K562 (cell line): ENCODE results near the gene NTRK3. TPM values are rescaled to one million over a fixed set of nuclear protein-coding genes. Genes with fewer than 3 reads are reported as not detected.

Source experiments
- ATAC-seq: fragments of 200-7000 bp; cut with Tn5 transposase; 3 replicates; pipeline ENCODE4 v1.9.1; 2020; ENCODE audit warnings: moderate library complexity
- BruUV-seq: library from RNA; stranded (reverse); fragments of 400-500 nt; replicated peaks from 2 replicates; lab custom pipeline; 2021; lab: Mats Ljungman, UMichigan
- CTCF ChIA-PET: fragments of 300-600 bp; formaldehyde crosslinking; extraction: SDS; loops from one replicate; lab custom pipeline; 2021; ENCODE audit warnings: low intra/inter-chr PET ratio; lab: Yijun Ruan, JAX
- POLR2A ChIA-PET: fragments of 300-600, 350-650 bp; sonication (Branson Sonifier 250); formaldehyde crosslinking; extraction: SDS; loops from one replicate; lab custom pipeline; 2021; ENCODE audit warnings: antibody characterized with exemption, inconsistent platforms; lab: Yijun Ruan, JAX
- DNase-seq, 4 experiments: peaks; one replicate each; pipeline versions ENCODE4 v3.0.0 to v3.0.0-alpha.2; 2011 to 2018; ENCODE audit warnings: low spot score in 3 of 4, mixed read lengths in 3 of 4; ENCODE audit errors: extremely low read depth in 1 of 4
- FAIRE-seq: peaks from 2 replicates; lab custom pipeline; 2011; peaks lifted over from hg19 to GRCh38; lab: Jason Lieb, UNC
- H2AFZ ChIP-seq: 2 replicates; pipeline ENCODE4 v1.6.0; 2011; ENCODE audit warnings: low read depth, low read length, control low read depth, inconsistent platforms
- H3K27ac ChIP-seq: fragments of 200-600 bp; 3 replicates; pipeline ENCODE4 v1.8.0; 2011; ENCODE audit warnings: low read depth, mild to moderate bottlenecking, control low read depth, inconsistent platforms, low read length, moderate library complexity, mixed read lengths; ENCODE audit errors: extremely low read depth
- H3K27me3 ChIP-seq, 2 experiments: fragments of 300-600 bp in 1 of 2; 2 replicates in 1 of 2; 3 replicates in 1 of 2; pipeline versions ENCODE4 v1.6.0 to v1.8.0; 2011; ENCODE audit warnings: inconsistent platforms in 2 of 2, low read length in 2 of 2, mild to moderate bottlenecking in 1 of 2, mixed read lengths in 1 of 2, moderate library complexity in 1 of 2; ENCODE audit not compliant: control insufficient read depth in 2 of 2, insufficient read depth in 2 of 2
- H3K36me3 ChIP-seq: fragments of 300-600 bp; 3 replicates; pipeline ENCODE4 v1.8.0; 2011; ENCODE audit warnings: mild to moderate bottlenecking, low read length, inconsistent platforms; ENCODE audit not compliant: control insufficient read depth, insufficient read depth
- H3K4me1 ChIP-seq, 2 experiments: fragments of 200-600 bp in 1 of 2; replicated peaks in 1 of 2; 2 replicates in 1 of 2; 3 replicates in 1 of 2; pipeline versions ENCODE4 v1.5.1 to v1.8.0; 2011; ENCODE audit warnings: inconsistent platforms in 2 of 2, low read length in 2 of 2, mild to moderate bottlenecking in 1 of 2, mixed read lengths in 1 of 2, moderate library complexity in 1 of 2; ENCODE audit not compliant: control insufficient read depth in 2 of 2, insufficient read depth in 2 of 2
- H3K4me2 ChIP-seq: 2 replicates; pipeline ENCODE4 v1.6.1; 2011; ENCODE audit warnings: low read length, control low read depth, inconsistent platforms, mixed read lengths; ENCODE audit not compliant: insufficient read depth
- H3K4me3 ChIP-seq: fragments of 200-600 bp; sonication (generic), shearing (Covaris generic); 2 replicates; pipeline ENCODE4 v1.5.1; 2016; ENCODE audit warnings: control low read depth, inconsistent platforms
- H3K79me2 ChIP-seq: fragments of 200-600 bp; 3 replicates; pipeline ENCODE4 v1.8.0; 2011; ENCODE audit warnings: low read length, inconsistent platforms; ENCODE audit not compliant: control insufficient read depth, insufficient read depth
- H3K9ac ChIP-seq, 2 experiments: 2 replicates each; pipeline versions ENCODE4 v1.6.0 to v1.6.1; 2011; ENCODE audit warnings: low read depth in 2 of 2, low read length in 2 of 2, control low read depth in 1 of 2, inconsistent platforms in 1 of 2, mild to moderate bottlenecking in 1 of 2, mixed read lengths in 1 of 2; ENCODE audit not compliant: insufficient read depth in 1 of 2
- H3K9me1 ChIP-seq: one replicate; pipeline ENCODE4 v1.6.0; 2011; ENCODE audit warnings: inconsistent platforms, mild to moderate bottlenecking, low read length, moderate library complexity; ENCODE audit not compliant: control insufficient read depth, insufficient read depth
- H3K9me3 ChIP-seq: replicated peaks from 2 replicates; pipeline ENCODE4 v1.5.1; 2011; ENCODE audit warnings: low read depth, low read length, inconsistent platforms; ENCODE audit not compliant: control insufficient read depth, insufficient read depth
- H4K20me1 ChIP-seq: replicated peaks from 2 replicates; pipeline ENCODE4 v1.6.1; 2011; ENCODE audit warnings: low read length, inconsistent platforms, mixed read lengths; ENCODE audit not compliant: control insufficient read depth, insufficient read depth
- CCAR2 ChIP-seq: fragments of 200-400 bp; formaldehyde crosslinking; IDR thresholded peaks from 2 replicates; pipeline ENCODE4 v1.6.1; 2017; ENCODE audit warnings: mild to moderate bottlenecking, low read depth, low read length
- CREB5 ChIP-seq: fragments of 250-450 bp; sonication (Bioruptor Pico); IDR thresholded peaks from 2 replicates; pipeline ENCODE4 v1.5.0; 2020; ENCODE audit warnings: mild to moderate bottlenecking
- GMEB1 ChIP-seq: fragments of 250-450 bp; sonication (Bioruptor Pico); IDR thresholded peaks from 2 replicates; pipeline ENCODE4 v1.4.0; 2020; ENCODE audit warnings: mild to moderate bottlenecking
- PHTF2 ChIP-seq: fragments of 250-450 bp; sonication (Bioruptor Pico); IDR thresholded peaks from 2 replicates; pipeline ENCODE4 v1.5.0; 2021; ENCODE audit warnings: mild to moderate bottlenecking
- POLR2G ChIP-seq: fragments of 200-400 bp; formaldehyde crosslinking; IDR thresholded peaks from 2 replicates; pipeline ENCODE4 v1.6.1; 2017; ENCODE audit warnings: low read depth, mild to moderate bottlenecking, antibody characterized with exemption, low read length, moderate library complexity
- RAD21 ChIP-seq, 2 experiments: fragments of 250-450 bp in 1 of 2; fragments of 450-650 bp in 1 of 2; sonication (Bioruptor Pico) in 1 of 2; formaldehyde crosslinking in 1 of 2; IDR thresholded peaks in 1 of 2; conservative IDR thresholded peaks in 1 of 2; 2 replicates each; pipeline versions ENCODE4 v1.4.0 to v1.8.0; 2020 to 2022; ENCODE audit warnings: mild to moderate bottlenecking in 2 of 2, moderate library complexity in 1 of 2
- RERE ChIP-seq: sonication (generic); formaldehyde crosslinking; IDR thresholded peaks from 2 replicates; pipeline ENCODE4 v1.8.0; 2023; ENCODE audit warnings: missing genetic modification reagents, mild to moderate bottlenecking, borderline replicate concordance
- RUNX1 ChIP-seq: sonication (generic); IDR thresholded peaks from 2 replicates; pipeline ENCODE4 v1.6.1; 2016; ENCODE audit warnings: antibody characterized with exemption, low read depth
- XRCC3 ChIP-seq: fragments of 450-650 bp; IDR thresholded peaks from 2 replicates; pipeline ENCODE4 v1.6.1; 2017; ENCODE audit warnings: mild to moderate bottlenecking, moderate library complexity
- XRCC5 ChIP-seq: fragments of 200-400 bp; formaldehyde crosslinking; IDR thresholded peaks from 2 replicates; pipeline ENCODE4 v1.6.1; 2017; ENCODE audit warnings: low read depth, mild to moderate bottlenecking, low read length
- ZBTB17 ChIP-seq: fragments of 450-650 bp; formaldehyde crosslinking; IDR thresholded peaks from 2 replicates; pipeline ENCODE4 v1.4.0; 2020; ENCODE audit warnings: mild to moderate bottlenecking
- ZNF143 ChIP-seq: sonication (generic); formaldehyde crosslinking; IDR thresholded peaks from 2 replicates; pipeline ENCODE4 v1.9.0; 2022; ENCODE audit warnings: mild to moderate bottlenecking, missing genetic modification reagents
- WGBS: fragments of 100-300 bp; shearing (Covaris generic); methylation state at CpG from one replicate; pipeline ENCODE4 v1.1.6; 2016; ENCODE audit warnings: low coverage, mixed read lengths; ENCODE audit not compliant: insufficient coverage; ENCODE audit errors: missing lambda C conversion rate; 5-methylcytosine and 5-hydroxymethylcytosine counted together
- in situ Hi-C: fragments of 300-500 bp; cut with MboI; formaldehyde crosslinking; loops from 4 replicates; pipeline ENCODE4 v1.15.0; 2018; ENCODE audit warnings: inconsistent platforms, mixed read lengths
- intact Hi-C: fragments of 100-400 bp; cut with micrococcal nuclease; formaldehyde crosslinking; loops from 2 replicates; pipeline ENCODE4 v1.14.2; 2022
- polyA plus RNA-seq, 8 experiments: library from polyadenylated mRNA; depleted of rRNA in 4 of 8; stranded (reverse) in 5 of 8; unstranded in 3 of 8; fragments of >200 nt; fragmentation: Nextera tagmentation in 2 of 8; fragmentation: Illumina TruSeq in 1 of 8; extraction: Ambion mirVana in 2 of 8; extraction: Trizol in 1 of 8; gene quantifications; 2 replicates each; pipeline versions ENCODE4 v1.2.1 to v1.2.3, GENCODE V29; 2011 to 2014; ENCODE audit warnings: inconsistent platforms in 1 of 8, missing spikeins in 1 of 8
- total RNA-seq, 7 experiments: library from RNA; depleted of rRNA in 6 of 7; stranded (reverse); fragments of >200 nt in 6 of 7; fragmentation: Illumina TruSeq in 2 of 7; extraction: Trizol in 2 of 7; gene quantifications; 2 replicates each; pipeline versions ENCODE4 v1.2.1 to v1.2.3, GENCODE V29; 2011 to 2021; ENCODE audit warnings: low replicate concordance in 1 of 7

Gene NTRK3
- total and polyA plus RNA-seq, 9 of the 15 experiments (the other 6 are each of a cell fraction or from before 2014, with no cell fraction given), result 0.11 to 0.13 TPM; not detected in 7

- no peak for TF ChIP-seq POLR2G
- TF ChIP-seq, all 486 proteins: peak for 0
Observed at GRCh38 chr15:87871731-87872320, 384.7 kb downstream of the NTRK3 start (continued).

GRCh38 chr15:87871258-87871681 lies 385.3 kb downstream of the NTRK3 start:
- H3K9me1 ChIP-seq, result no peaks in the 10 kb centered on the region
- 0% methylated on average over 2 of the region's 2 CpGs for WGBS
- in situ Hi-C loops (no loop called here), intact Hi-C loops (no loop called here)
- H3K27ac ChIP-seq, result no peak overlapping the region
- H3K9me3 ChIP-seq, result no peaks in the 10 kb centered on the region
- no peak overlapping the region for H3K4me2 ChIP-seq
- no TSS peak for BruUV-seq
- DNase-seq (no peak), ATAC-seq (no peak), FAIRE-seq (no peak)
- no peak overlapping the region for H3K9ac ChIP-seq
- H3K36me3 ChIP-seq, result no peaks in the 10 kb centered on the region
- no peak overlapping the region for H3K4me3 ChIP-seq
- no peaks in the 10 kb centered on the region for H3K4me1 ChIP-seq
- no peaks in the 10 kb centered on the region; the same call in 1 of the 2 replicates for H4K20me1 ChIP-seq
- H3K27me3 ChIP-seq, result no peaks in the 10 kb centered on the region
- POLR2A ChIA-PET, result no interaction called here
- no peak overlapping the region for H2AFZ ChIP-seq
- CTCF ChIA-PET, result no interaction called here
- H3K79me2 ChIP-seq, result no peaks in the 10 kb centered on the region
- TF ChIP-seq RAD21 (CRISPR knock-in tag; conservative IDR thresholded peaks at IDR 0.05 in 1 of 2, IDR thresholded peaks at IDR 0.05 in 1 of 2) (no peak), RERE (CRISPR knock-in tag) (no peak), CREB5 (CRISPR knock-in tag) (no peak), XRCC3 (no peak), PHTF2 (CRISPR knock-in tag) (no peak), XRCC5 (no peak), ZNF143 (CRISPR knock-in tag) (no peak), RUNX1 (no peak), GMEB1 (CRISPR knock-in tag) (no peak), CCAR2 (no peak), ZBTB17 (no peak)
